HG03196 (cell line): ENCODE data around the gene C4BPA.

Source experiments
- ATAC-seq: cut with Tn5 transposase; IDR thresholded peaks from one replicate; pipeline ENCODE4 v1.9.1; 2021; ENCODE audit not compliant: unreplicated experiment

C4BPA gene

DNA sequence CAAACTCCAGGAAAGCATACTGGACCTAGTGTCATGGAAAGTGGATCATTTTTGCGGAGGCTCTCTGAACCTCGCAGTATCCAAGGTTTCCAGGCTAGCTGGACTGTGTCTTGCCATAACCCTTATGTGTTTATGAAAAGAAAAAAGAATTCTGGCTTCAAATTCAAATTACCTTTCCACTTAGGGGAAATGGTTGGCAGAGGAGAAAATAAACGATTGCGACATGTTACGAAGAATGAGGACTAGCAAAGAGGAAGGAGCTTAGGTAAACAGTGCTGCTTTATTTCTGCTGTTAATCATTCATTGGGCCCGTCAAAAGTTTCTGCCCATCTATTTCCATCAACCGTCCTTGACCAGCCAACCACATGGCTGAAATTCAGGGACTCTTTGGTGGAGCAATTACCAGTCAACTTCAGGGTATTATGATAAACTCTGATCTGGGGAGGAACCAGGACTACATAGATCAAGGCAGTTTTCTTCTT is at the start of gene C4BPA:
Gene C4BPA, plus strand, starts transcription at position 342 of the 482 bp plus-strand sequence. CDS start 8,793 bp downstream, outside the sequence.
- no peak for ATAC-seq

DNA sequence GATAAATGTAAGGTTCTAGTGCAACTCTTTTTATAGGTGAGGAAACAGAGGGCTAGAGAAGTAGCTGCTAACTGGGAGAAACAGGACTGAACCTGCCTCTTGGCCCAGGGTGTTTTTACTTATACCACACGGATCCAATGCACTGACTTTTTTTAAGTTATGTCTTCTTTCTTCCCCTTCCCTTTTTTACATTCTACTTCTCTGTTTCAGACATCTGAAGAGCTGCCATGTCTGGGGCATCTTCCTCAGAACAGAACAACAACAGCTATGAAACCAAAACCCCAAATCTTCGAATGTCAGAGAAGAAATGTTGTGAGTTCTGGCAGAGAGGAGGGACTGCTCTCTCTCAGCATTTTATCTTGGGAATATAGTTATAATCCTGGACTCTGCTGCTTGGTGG is 49.5 kb upstream of the C4BPA start:
- ATAC-seq = no peak

DNA sequence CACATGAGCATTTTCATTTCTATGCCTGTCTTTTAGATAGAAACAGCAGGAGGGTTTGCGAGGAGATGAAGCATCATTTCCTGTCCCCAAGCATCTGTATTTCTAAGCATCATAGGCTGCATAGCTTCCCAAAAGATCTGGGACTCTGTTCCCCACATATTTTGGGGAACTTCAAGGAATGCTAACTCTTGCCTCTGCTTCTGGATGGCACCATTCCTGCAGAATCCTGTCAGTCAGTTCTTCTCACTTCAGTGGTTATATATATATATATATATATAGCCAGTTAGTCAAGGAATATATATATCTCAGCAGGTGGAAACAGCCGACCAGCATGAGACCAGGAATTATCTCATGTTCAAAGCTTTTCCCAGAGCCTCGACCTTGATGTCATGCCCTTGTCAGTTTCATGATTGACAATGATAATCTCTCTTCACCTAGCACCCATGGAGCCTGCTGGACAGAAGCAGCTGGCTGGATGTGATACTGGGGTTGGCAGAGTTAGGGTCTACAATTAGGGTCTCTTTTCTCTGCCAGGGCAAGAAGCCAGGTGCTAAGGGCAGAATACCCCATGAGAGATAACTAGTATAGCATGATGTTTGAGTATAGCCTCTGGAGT is 48.5 kb upstream of the C4BPA start:
- no peak for ATAC-seq

DNA sequence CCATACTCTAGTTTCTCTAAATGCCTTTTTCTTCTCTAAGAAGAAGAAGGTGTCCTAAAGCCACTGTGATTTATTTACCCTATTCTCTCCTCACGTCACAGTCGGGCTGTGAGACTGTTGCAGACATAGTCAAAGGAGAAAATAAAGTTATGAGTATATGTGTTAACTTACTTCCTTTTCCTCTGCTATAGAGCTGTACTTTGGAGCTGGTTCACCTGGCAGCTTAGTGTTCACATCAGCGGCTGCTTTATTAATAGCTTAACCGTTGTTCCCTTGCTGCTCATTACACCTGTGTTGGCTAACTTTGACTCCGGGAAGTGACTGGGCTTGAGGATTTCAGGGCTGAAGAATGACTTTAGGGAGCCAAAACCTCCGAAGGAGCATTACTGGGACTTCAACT is 47.4 kb upstream of the C4BPA start:
- no peak for ATAC-seq

DNA sequence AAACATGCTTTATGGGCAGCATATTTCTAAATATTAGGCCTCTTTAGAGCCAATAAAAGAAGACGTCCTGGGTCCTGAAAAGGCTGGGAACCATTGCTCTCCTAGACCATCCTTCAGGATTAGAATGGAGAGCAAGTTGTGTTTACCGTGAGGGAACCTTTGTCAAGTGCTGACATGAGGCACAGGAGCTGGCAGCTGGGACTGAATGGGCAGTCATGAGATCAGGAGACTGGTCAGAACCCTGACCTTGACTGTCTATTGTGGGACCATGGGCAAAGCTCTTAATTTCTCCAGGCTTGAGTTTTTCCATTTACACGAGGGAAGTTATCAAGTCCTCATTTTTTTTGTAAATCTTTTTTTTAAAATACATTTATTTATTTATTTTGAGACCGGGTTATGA is 45.8 kb upstream of the C4BPA start:
- ATAC-seq = no peak

DNA sequence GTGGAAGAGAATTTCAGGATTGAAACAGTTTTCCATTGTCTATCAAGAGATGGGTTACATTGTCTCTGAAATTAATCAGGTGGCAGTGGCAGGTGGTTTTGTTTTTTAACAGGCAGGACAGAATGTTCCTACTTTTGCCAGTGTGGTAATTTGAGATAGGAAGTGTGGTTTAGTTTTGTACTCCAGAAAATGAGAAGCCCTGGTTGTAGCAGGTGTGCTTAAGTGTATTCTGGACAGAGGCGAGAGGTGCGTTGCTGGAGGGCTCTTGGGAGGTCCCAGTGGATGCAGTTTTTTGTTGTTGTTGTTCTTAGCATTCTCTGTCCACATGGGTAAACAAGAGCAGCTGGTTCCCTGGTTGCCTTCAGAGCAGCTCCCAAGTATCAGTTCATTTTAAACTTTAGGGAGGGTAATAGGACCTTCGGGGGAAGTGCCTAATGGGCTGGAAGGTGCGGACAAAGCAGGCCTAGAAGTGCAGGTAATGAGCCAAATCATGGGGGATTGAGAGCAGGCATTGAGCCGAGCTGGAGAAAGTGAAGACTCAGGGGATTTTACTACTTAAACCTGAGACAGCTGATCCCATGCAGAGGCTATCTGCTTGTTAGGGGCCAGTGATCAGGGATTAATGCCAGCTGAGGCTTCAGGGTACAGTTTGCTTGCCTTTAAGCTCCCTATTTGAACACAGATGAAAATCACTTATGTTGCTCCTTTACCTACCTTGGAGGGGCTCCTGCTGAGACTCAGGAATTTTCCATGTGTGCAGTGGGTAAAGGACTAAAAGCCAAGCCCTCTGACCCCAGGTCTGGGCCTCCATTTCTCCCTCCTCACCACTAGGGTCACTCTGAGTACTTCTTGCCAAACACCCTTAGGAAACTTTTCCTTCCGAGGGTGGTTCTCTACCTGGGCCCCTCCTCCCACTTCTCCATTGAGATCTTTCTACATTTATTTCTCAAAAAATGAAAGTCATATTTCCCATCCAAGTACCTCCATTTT is 44.9 kb upstream of the C4BPA start:
- ATAC-seq = no peak

DNA sequence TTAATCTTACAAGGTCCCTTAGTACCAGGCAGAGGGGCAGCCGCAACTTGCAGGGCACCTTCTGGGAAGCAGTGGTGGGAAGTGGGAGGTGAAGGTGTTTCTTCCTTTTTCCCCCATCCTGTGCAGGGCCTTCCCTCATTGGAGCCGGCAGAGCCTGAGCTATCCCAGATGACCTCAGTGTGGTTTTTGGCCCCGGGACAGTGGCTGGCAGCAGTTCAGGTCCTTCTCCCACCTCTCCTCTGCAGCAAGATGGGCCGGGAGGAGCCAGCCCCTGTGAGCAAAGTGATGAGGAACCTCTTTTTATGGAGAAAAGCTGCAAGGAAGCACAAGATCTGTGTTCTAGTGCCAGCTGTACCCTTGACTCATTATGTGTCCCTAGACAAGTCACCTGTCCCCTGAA is 44.2 kb upstream of the C4BPA start:
- ATAC-seq = no peak

DNA sequence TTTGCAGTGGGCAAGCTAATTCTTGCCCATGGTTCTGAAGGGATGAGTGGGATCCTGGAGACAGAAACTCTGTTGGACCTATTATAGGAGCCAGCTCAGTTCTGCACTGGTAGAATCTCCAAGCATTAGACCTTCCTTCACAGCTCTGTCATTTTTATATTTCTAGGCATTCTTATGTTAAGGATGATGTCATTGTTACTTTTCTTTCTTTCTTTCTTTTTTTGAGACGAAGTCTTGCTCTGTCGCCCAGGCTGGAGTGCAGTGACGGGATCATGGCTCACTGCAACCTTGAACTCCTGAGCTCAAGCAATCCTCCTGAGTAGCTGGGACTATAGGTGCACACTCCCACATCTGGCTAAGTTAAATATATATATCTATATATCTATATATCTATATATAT is 43.4 kb upstream of the C4BPA start:
- no peak for ATAC-seq

DNA sequence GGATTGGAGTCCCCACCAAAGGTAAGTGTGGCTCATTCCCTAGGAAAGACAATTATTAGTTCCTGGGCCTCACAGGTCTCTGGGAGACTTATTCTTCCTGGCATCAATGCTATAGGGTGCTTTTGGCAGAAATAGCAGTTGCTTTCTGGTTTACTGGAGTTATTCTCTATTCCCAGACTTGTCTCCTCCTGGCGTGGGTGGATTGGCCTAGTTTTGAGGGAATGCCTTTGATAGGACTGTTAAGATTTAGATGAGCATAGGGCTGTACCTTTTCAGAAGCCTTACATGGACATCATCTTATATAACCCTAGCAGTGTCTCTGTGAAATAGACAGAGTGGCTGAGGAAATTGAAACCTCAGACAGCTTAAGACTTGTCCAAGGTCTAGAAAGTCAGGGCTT is 42.0 kb upstream of the C4BPA start:
- ATAC-seq = no peak

DNA sequence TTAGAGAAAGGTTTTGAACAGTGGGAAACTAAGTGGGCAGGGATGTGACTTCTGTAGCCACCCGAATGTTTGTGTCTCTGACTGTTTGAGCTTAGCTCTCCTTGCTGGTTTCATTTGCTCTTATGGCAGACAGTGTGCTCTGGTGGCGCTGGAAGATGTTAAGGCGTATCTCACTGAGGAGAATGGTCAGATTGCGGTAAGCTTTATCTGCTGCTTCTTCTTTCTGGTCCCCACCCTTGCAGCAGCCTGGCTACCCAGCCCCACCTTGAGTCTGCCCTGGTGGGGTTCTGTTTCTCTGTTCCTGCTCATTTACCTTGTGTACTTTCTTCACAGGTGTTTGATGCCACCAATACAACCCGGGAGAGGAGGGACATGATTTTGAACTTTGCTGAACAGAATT is 41.0 kb upstream of the C4BPA start:
- ATAC-seq = no peak

DNA sequence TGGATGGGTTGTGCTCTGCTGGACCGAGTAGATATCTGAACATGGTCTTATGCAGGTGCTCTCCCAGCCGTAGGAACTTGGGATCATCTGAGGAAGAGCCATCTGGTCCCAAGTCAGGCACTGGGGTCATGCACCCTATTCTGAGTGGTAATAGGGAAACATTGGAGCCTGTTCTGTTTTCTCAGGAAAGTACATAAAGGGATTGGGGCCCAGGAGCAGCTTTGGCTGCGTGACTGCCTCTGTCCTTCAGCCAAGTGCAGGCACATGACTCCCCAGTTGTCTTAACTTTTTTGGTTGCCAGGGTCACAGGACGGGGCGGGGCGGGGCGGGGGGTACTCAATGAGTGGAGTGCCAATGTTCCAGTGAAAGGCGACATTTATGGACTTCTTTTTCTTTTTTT is 39.5 kb upstream of the C4BPA start:
- no peak for ATAC-seq

DNA sequence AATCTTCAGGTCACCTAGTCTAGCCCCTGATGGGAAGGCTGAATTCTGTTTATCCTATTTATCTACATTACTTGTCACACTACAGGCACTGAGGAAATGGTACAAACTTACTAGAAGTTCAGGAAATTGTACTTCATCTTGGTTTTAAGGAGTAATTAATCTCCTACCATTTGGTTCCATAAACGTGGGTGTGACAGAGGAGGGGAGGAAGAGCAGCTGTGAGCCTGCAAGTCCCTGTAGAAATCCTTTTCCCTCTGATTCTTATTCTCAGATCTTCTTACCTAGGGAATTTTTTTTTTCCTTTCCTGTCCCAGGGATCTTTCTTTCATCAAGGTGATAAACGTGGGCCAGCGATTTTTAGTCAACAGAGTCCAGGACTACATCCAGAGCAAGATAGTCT is 36.8 kb upstream of the C4BPA start:
- ATAC-seq = no peak

DNA sequence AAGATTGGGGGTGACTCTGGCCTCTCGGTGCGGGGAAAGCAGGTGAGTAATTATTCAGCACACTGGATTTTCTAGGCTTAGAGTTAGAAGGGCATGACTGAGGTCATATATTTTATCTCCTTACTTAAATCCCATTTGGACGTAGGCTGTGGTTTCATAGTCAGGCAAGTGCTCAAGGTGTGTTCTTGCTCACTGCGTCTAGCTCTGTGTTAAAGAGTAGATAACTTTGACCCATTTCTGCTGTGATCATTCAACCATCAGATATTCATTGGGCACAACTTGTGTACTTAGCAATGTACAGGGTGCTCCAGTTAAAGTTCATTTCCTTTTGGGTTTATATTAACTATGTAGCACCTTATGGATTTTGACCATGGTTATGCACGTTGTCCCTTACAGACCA is 36.4 kb upstream of the C4BPA start:
- no peak for ATAC-seq

DNA sequence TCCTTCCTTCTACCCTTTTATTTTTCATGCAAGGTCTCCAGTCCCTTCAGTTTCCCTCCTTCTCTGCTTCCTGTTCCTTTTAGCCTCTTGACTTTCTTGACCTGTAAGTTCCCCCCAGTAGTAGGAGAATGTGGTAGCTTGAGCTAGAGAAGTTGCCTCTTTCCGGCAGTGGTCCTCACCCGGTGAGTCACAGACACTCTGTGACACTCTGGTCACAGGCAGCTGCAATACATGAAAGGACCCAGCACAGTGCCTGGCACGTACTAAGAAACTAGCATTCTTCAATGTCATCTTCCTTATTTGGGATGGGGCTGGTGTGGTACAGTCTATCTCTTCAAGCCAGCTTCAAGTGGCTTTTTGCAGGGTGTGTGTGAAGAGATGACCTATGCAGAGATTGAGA is 35.0 kb upstream of the C4BPA start:
- no peak for ATAC-seq

DNA sequence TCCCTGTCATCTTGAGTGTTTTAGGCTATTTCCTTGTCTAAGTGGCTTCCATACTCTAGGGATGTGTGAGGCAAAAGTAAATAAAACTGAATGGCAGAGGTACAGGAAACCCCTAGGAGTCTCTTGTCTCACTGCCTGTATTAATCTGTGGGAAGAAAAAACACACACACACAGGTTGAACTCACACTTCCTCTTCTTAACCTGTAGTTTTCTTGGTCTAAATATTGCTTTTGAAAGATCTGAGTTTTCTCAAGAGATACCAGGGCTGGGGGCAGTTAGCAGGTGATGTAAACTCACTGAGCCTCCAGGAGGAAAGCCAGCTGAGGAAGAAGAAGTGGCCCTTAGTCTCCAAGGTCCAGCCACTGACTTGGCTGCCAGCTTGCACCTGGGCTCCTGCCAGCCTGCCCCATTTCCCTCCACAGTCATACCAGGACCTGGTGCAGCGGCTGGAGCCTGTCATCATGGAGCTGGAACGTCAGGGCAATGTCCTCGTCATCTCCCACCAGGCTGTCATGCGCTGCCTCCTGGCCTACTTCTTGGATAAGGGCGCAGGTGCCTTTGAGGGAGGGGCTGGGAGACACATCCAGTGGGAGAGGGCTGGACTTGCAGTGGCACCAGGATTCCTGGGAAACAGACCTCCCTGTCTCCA is 34.1 kb upstream of the C4BPA start:
- no peak for ATAC-seq

DNA sequence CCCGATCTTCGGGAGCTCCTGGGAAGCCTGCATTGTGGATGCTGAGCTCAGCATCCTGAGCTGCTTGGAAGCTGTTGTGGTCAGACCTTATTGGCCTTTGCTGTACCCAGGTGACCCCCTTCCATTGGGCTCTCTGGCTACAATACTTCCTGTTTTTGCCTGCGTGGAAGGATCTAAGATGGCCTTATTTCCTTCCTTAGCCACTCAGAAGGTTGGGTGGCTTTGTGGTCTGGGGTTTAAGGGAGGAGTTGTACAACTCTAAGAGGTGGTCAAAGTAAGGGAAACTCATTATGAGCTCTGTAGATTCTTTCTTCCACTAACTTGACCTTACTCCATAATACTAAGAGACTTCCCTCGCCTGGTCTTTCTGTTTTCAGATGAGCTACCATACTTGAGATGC is 33.2 kb upstream of the C4BPA start:
- no peak for ATAC-seq

DNA sequence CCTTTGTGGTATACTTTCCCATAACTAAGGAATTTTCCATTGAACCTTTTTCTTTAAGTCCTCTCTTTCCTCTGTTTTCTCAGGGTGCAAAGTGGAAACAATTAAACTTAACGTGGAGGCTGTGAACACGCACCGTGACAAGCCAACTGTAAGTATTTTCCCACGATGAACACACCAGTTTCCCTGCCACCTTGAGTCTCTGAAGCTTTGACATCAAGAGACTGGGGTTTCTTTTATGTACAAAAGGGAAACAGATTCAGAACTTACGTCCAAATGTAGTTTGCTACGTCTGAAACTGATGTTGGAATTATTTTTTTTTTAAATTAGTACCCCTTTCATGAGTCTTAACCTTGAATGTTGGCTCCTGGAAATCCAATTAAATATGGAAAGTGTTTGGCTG is 32.6 kb upstream of the C4BPA start:
- ATAC-seq = no peak

DNA sequence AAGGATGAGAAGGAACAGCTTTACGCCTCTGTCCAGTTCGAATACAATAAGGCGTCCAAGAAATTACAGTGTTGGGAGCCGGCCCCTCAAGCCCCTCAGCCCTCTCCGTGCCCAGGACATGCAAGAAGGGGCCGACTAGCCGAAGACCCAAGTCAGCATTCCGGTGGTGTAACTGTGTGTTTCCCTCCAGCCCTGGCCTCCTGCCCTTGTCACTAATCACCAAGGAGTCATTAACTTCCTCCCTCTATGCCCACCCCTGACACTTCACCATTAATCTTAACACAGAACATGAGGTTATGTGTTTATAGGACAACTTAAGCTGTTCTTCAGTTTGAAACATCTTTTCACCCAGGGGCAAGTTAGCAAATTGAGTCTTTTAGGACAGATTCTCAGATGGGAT is 31.8 kb upstream of the C4BPA start:
- ATAC-seq = no peak

DNA sequence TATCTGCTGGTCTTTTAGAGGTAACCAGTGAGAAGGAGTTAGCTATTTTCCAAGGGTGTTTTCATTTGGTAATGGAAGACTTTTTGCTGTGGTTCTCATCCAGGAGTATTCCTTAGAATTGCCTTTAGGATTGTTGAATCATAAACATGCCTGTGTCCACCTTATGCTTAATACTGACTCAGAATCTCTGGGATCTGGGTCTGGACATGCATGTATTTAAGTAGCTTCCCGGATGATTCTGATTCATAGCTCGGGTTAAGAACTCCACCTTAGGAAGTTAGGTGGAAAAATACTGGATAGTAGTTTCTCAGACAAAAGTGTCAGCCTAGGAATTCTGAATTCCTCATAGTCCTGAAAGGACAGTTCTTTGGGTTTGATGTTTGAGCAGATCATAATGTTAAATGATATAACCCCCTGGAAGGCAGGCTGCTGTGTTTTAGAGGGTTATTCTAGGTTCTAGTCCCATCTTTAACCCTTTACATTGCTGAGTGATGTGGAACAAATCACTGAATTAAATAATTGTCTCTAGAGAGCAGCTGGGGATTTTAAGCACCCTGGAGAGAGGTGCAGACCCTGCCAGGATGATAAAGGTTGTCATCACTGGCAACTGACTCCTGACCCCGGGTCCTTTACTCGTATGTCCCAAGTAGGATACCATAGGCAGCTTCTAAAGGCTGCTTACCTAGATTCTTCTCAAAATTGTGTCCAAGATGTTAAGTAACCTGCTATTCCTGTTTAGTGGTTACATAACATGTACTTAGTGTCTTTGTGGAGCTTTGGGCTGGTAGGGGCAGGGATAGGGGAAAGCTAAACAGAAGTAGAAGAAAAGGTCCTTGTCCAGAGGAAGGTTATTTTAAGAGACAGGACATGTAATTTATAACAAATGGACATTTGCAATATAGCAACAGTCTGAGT is 29.9 kb upstream of the C4BPA start:
- ATAC-seq = no peak

DNA sequence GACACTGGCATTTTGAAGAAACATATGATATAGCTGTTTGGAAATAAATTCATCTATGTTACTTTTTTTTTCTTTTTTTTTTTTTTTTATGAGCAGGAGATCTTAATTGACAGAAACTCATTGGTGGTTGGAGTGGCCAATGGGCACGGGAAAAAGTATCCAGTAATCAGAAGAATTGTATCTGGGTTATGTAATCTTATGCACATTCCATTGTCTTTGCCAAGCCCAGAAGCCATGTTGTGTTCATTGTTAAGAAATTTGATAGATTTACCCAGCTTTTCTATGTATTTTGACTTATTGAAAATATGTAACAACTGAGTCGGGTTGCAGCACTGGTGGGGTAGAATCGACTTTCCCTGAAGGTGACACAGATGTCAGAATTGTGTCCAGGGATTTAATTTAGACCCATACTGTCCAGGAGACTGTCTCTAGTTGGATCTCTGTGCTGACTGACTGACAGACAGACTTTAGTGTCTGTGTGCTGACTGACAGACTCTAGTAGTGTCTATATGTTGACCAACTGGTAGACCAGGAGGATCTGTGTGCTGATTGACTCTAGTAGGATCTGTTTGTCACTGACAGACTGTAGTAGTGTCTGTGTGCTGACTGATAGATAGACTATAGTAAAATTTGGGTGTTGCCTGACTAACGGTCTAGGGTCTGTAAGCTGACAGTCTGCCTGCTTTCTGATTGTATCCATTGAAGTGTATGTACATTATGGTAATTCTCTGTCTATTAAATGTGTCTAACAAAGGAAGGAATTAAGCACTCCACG is 27.7 kb upstream of the C4BPA start:
- no peak for ATAC-seq
